Suppressor macrophage treated with lipopolysaccharide for 1 hour (primary cell): Measurements from ENCODE around the gene TMTC4.
"Not testable (repeated sequence)": the region's sequence is repeated elsewhere in the genome, so short reads cannot be mapped to it uniquely, and the experiment has no call there.

ENCODE experiments used
- DNase-seq, 3 donors: peaks; one replicate each; pipeline ENCODE4 v3.0.0-alpha.2; 2020 to 2022

The TMTC4 gene

GRCh38 chr13:100619940-100620339 is 54.7 kb downstream of the TMTC4 start:
- no peak for DNase-seq

GRCh38 chr13:100618897-100619296 is 55.7 kb downstream of the TMTC4 start:
- DNase-seq: not testable (repeated sequence)

DNA sequence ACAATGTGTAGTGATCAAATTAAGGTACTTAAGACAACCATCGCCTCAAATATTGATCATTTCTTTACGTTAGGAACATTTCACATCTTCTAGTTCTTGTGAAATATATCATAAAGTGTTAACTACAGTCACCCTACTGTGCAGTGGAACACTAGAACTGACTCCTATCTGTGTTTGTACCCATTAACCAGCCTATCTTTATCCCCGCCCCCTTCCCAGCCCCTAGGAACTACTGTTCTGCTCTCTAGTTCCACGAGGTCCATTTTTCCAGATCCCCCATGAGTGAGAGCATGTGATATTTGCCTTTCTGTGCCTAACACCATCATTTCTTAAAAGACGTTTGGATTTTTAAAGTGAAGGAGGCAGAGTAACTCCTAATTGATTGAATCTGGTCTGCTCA is 61.6 kb downstream of the TMTC4 start:
- no peak for DNase-seq

- no peak for DNase-seq
These were observed 62.7 kb downstream of the TMTC4 start for GRCh38 chr13:100611678-100612492.

DNA sequence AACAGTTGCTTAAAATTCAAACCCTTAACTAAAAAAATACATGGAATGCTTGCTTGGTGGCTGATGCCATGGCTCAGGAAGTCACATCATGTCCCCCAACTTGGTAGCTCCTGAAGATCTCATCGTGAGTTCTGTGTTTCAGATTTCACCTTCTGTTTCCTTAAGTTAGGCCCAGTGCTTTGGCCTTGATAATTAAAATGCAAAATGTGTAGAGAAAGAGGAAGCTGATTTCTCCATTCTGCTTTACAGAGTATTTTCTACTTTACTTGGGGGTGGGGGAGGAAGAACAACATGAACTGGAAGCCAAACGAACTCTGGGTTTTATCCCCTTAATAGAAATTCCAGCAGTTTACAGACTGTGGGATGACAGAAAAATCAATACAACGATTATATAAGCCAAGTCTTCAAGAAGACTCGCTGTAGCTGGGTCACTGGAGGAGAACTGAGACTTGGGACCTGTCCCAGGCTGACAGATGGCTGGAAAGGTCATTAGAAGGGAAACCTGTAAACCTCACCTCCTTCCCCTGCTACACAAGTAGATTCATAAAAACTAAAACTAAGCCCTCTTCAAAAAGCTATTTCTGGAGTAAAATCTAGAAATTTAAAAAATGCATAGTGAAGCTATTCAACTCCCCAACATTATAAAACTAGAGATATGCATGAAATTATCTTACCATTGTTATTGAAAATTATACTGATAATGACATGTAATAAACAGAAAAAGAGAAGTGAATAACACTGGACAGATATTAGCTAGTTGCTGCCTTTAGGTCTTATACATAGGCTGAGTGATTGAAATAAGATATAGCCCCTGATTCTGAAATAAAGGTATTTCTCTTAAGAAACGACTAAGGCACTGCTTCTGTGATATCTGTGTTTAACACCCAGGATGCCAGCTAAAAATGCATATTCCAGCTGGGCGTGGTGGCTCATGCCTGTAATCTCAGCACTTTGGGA is 63.9 kb downstream of the TMTC4 start:
- DNase-seq: peak in 1 of 3 donors; percentile 30

- peak; percentile 36 to 46 (median 38) for DNase-seq
These were observed 65.7 kb downstream of the TMTC4 start for GRCh38 chr13:100608906-100609305.

- DNase-seq: no peak
These were observed 66.1 kb downstream of the TMTC4 start for GRCh38 chr13:100608489-100608888.

DNA sequence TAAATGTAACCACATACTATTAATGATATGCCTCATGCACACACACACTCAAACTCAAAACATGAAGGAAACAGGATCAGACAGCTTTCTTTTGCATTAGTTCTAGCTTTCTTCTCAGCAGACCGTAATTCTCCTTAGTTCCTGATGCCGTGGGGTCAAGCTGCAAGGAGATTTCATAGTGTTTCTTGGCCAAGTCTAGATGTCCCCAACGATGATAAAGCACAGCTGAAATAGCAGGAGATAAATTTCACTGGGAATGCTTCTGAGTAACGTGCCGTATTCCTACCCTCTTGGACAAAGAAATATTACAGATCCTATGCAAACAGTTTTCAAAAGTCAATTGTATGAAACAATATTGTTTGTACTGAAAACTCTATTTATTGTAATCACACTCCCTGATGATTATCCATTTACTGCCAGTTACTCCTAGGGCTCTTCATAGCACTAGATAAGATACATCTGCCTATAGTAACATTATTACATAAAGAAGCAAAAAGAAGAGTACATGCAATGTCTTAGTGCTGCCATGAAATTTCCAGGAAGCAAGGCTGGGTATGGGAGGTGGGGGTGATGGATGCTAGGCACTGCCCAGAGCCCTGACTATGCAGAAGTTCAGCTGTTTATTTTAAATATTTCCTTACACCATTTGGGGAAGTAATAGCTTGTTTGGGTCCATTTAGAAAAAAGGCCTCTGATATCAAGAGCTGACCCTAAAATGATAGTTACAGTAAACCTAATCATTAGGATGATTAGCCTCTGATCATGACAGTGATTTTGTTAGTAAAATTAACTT is 69.5 kb downstream of the TMTC4 start:
- DNase-seq: peak; percentile 18 to 33 (median 20)

GRCh38 chr13:100602493-100603111 is 72.0 kb downstream of the TMTC4 start:
- no peak for DNase-seq

GRCh38 chr13:100601716-100602115 is 72.9 kb downstream of the TMTC4 start:
- DNase-seq: no peak

DNA sequence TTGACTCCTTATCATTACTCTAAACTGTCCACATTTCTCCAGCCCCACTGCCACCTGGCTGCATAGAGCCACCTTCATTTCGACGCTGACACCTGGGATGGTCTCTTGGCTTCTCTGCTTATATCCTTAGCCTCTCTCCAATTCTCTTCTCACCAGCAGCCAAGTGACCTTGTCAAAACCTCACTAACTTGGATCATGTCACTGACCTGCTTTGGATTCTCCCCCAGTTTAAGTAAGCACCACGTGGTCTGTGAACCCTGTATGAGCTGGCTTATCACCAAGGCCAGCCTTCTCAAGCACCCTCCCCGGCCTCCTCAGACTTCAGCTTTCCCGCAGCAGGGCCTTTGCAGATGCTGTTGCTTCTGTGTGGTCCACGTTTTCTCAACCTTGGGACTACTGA is 73.7 kb downstream of the TMTC4 start:
- no peak for DNase-seq

DNA sequence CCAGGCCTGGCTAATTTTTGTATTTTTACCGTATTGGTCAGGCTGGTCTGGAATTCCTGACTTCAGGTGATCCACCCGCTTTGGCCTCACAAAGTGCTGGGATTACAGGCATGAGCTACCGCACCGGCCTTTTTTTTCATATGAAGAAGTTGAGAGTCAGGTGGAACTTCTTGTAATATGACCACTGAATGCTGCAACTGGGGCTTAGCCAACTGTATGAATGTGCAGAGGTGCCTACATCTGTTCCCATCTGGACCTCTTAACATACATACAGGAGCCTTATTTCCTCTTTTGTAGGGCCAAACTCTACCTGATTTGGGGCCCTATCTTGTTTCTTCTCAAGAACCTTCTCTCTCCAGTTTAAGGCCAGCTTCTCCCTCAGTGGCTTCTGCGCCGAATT is 74.1 kb downstream of the TMTC4 start:
- no peak for DNase-seq

- no peak for DNase-seq
These were observed 77.3 kb downstream of the TMTC4 start for GRCh38 chr13:100597253-100597652.

- no peak for DNase-seq
These were observed 78.1 kb downstream of the TMTC4 start for GRCh38 chr13:100596516-100596915.

GRCh38 chr13:100594731-100595130 is 79.9 kb downstream of the TMTC4 start:
- no peak for DNase-seq

DNA sequence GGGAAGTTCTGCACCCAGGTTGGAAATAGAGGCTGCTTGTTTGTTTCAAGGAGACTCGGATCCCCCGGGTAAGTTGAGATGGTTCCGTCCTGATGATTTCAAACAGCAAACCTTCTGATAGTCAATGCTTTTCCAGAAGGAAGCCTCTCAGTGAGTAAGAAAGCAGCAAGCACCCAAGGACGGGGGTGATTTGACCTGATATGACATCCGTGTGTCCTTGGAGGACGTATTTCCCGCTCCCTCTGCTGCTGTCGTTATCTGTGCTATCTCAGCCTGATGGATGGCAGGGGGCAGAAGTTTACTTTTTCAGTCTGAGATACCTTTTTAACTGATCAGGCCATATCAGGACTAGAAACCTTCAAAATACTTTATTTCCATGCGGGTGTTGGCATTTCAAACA is 80.3 kb downstream of the TMTC4 start:
- DNase-seq: no peak

GRCh38 chr13:100589178-100589725 is 85.3 kb downstream of the TMTC4 start:
- DNase-seq: no peak

DNA sequence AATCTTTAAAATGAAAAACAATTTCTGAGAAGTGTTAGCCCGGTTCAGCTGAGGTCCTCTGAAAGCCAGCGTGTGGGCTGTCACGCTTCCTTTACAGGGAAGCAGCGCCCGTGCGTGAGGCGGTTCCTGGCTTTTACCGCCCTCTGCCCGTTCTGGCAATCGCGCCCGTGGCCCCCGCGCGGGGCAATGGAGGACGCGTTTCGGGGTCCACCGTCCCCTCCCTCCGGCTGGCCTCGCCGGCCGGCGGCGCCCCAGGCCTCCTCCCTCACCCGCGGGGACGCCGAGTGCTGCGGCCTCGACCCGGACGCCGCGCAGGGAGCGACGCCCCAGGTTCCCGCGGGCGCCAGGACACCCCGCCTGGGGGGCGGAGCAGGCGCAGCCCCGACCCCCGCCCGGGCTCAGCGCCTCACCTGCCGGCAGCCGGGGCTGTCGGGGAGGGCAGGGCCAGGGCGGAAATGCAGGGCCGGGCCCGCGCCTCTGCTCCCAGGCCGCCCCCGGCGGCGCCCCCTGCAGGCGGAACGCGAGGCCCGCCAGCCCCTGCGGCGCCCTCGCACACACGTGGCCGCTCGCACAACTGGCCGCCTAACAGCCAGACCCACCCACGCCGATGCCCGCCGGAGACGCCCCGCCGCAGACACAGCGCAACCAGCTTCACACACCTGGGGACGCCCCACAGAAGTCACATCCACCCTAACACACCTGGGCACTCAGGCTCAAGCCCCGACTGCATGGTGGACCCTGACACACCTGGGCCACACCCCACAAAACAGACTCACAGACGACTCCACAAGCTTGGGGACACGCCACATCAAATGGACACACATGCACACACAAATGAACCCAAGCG is 86.0 kb downstream of the TMTC4 start, which contains the start of gene GGACT:
Gene GGACT (minus strand): TSS at position 459 of the 847 bp plus-strand sequence. CDS start 56,198 bp downstream, outside the sequence.
- peak; percentile 68 to 89 (median 82) for DNase-seq

- DNase-seq: no peak
These were observed 89.7 kb downstream of the TMTC4 start for GRCh38 chr13:100584896-100585295.

DNA sequence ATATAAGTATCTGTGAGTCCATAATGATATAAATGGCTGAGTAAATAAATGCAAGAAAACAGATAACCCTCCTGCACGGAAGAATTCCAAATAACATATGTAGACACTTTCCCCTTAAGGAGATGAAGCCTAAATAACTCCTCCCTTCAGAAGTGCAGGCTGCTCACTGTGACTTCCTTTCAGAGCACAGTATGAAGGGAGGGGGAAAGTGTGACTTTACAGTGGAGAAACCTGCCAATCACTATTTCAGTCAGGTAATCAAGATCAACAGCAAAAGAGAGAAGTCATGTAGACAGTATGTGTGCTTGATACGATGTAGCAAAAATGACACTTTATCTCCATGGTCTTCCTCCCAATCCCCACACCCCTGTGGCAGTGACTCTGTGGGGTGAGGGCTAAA is 93.1 kb downstream of the TMTC4 start:
- no peak for DNase-seq

DNA sequence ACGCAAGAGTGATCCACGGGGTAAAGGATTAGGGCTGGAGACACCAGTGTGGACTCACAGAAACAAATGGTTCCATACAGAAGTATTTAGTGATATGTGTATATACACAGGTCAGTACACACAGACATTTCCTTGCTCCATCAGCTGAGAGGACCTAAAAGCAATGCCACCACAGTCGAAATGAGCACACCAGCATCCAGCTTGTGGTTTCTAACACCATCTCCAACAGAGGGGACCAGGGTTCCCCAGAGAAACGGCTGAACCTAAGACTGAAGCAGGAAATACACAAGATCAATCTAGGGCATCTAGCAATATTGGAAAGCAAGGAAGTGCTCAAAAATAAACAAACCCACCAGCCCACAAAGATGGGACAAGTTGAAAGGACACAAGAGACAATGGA is 93.6 kb downstream of the TMTC4 start:
- no peak for DNase-seq
